GM12872 (cell line): Measurements from ENCODE around the gene KIR3DL3.

Source experiments
- TF ChIP-seq, protein P1 (sequence below): IDR thresholded peaks from 3 replicates; pipeline ENCODE4 v1.5.1; 2011; ENCODE audit warnings: low read depth, mild to moderate bottlenecking, low read length, moderate library complexity; ENCODE audit not compliant: insufficient read depth

Gene KIR3DL3

DNA sequence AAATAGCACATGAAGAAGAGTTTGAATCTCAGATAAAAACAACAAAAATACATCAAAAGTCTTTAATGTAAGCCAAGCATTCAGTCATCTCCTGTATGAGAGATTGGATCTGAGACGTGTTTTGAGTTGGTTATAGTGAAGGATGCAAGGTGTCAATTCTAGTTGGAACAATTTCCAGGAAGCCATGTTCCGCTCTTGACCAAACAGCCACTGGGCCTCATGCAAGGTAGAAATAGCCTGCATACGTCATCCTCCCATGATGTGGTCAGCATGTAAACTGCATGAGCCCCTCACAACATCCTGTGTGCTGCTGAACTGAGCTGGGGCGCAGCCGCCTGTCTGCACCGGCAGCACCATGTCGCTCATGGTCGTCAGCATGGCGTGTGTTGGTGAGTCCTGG is at the start of gene KIR3DL3:
Gene KIR3DL3 (plus strand): TSS at position 301 of the 400 bp plus-strand sequence. CDS start 55 bp downstream, at position 356.
- TF ChIP-seq, protein P1, sequence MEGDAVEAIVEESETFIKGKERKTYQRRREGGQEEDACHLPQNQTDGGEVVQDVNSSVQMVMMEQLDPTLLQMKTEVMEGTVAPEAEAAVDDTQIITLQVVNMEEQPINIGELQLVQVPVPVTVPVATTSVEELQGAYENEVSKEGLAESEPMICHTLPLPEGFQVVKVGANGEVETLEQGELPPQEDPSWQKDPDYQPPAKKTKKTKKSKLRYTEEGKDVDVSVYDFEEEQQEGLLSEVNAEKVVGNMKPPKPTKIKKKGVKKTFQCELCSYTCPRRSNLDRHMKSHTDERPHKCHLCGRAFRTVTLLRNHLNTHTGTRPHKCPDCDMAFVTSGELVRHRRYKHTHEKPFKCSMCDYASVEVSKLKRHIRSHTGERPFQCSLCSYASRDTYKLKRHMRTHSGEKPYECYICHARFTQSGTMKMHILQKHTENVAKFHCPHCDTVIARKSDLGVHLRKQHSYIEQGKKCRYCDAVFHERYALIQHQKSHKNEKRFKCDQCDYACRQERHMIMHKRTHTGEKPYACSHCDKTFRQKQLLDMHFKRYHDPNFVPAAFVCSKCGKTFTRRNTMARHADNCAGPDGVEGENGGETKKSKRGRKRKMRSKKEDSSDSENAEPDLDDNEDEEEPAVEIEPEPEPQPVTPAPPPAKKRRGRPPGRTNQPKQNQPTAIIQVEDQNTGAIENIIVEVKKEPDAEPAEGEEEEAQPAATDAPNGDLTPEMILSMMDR: no peak

GRCh38 chr19:54676210-54676834 is 47.9 kb upstream of the KIR3DL3 start:
- TF ChIP-seq, protein P1: peak; percentile 81

GRCh38 chr19:54677217-54677616 is 47.0 kb upstream of the KIR3DL3 start:
- TF ChIP-seq, protein P1: no peak

DNA sequence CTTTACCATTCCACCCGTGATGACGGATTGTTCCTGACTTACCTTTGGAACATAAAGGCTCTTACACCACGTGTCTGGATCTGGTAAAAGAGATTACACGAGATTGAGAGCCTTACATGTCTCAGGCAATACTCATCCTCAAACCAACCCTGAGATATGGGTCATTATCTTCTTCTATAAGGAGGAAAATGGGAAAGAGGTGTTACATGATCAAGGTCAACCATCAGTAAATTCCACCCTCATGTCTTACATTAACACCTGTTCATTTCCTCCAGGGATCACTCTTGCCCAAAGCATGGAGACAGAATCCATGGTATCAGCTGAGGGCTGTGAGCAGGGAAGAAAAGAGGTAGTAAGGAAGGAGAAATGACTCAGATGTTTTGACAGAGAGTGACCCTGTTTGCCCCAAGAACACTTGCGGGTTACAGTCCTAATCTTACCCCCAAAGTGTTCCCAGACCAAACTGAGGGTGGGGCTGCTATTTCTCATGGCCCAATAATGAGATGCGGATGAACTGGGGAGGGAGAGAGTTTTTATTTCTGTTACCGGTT is 41.9 kb upstream of the KIR3DL3 start:
- TF ChIP-seq, protein P1: no peak

GRCh38 chr19:54684527-54684926 is 39.7 kb upstream of the KIR3DL3 start:
- TF ChIP-seq, protein P1: no peak

- TF ChIP-seq, protein P1: no peak
Measured at GRCh38 chr19:54691582-54692297, 32.5 kb upstream of the KIR3DL3 start.

DNA sequence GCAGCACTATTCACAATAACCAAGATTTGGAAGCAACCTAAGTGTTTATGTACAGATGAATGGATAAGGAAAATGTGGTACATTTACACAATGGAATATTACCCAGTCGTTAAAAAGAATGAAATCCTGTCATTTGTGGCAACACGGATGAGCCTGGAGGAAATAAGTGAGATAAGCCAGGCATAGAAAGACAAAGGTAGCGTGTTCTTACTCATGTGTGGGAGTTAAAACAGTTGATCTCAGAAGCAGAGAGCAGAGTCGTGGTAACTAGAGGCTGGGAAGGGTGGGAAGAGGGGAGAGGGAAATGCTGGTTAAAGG is 32.0 kb upstream of the KIR3DL3 start:
- TF ChIP-seq, protein P1: no peak
